GM18502 (cell line): ENCODE results near the gene GRIK4.

Experiments
- ATAC-seq: cut with Tn5 transposase; IDR thresholded peaks from one replicate; pipeline ENCODE4 v1.9.1; 2021; ENCODE audit warnings: mild to moderate bottlenecking; ENCODE audit not compliant: unreplicated experiment, poor library complexity

The GRIK4 gene

GRCh38 chr11:120817158-120817557 lies 305.6 kb downstream of the GRIK4 start:
- no peak for ATAC-seq

DNA sequence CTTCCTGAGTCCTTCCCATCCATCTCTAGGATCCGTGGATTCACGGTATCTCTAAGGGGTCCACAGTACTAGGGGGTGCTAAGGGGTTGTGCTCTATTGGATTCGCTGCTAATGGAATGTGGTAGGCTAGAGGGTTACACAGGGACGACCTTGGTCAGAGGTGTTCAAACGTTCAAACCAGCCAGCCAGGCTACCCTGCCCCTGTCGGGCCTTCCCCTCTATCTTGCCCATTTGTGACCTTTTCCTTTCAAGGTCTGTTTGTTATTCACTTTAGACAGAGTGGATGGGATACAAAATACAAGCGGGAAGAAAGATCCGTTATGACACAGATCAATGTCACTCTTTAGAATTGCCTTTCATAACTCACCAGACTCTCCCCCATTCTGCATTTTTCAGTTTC lies 306.5 kb downstream of the GRIK4 start:
- no peak for ATAC-seq

- no peak for ATAC-seq
These were observed 307.5 kb downstream of the GRIK4 start for GRCh38 chr11:120819003-120819402.

- ATAC-seq = no peak
These were observed 308.2 kb downstream of the GRIK4 start for GRCh38 chr11:120819437-120820365.

DNA sequence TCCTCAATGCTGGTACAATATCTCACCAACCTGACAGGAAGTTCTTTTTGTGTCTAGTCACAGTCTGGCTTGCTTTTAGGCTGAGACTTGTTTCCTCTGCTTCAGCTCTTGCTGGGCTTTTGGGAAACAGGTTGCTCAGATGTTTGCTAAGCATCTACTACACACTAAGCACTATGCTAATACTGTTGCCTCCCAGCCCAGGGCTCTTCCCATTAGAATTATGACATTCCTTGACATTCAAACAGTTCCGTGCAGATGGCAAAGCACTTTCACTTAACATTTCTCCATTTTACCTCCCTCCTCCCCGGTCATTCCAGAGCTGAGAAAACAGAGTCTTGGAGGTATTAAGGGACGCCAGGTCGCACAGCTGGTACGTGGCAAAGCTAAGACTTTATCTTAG lies 311.6 kb downstream of the GRIK4 start:
- no peak for ATAC-seq

DNA sequence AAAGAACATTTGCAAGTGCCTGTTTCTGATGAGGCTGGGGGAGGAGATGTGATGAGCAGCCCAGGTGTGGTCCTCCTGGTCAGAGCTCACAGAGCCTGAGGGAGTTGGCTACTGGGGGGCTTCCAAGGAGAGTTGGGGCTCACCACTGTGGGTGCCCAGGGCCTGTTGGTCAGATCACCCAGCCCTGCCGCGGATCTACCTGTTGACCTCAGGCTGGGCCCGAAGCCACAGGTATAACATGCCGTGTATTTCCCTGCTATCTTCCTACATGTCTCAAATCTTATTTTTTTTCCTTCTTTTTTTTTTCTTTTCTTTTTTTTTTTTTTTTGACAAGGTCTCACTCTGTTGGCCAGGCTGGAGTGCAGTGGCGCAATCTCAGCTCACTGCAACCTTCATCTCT lies 312.7 kb downstream of the GRIK4 start:
- ATAC-seq = no peak

GRCh38 chr11:120827198-120827597 lies 315.6 kb downstream of the GRIK4 start:
- no peak for ATAC-seq

- ATAC-seq = no peak
These were observed 316.3 kb downstream of the GRIK4 start for GRCh38 chr11:120827820-120828219.

DNA sequence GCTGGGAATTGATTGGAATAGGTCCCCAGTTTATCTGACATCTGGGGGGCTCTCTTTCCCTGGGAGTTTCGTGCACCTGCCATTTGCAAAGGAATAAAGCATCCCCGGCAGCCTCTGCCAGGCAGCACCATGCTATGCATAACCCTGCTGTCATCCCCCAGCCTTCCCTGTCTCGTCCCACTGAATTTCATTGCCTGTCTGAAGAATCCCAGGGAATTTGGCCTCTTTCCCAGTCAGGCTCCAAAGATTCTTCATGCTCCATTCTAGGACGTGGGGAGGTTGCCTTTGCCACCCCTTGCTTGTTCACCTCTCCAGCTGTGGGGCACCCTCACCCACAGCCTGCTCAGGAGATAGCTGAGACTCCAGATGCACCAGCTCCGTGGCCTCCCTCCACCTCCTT lies 317.3 kb downstream of the GRIK4 start:
- ATAC-seq = no peak

DNA sequence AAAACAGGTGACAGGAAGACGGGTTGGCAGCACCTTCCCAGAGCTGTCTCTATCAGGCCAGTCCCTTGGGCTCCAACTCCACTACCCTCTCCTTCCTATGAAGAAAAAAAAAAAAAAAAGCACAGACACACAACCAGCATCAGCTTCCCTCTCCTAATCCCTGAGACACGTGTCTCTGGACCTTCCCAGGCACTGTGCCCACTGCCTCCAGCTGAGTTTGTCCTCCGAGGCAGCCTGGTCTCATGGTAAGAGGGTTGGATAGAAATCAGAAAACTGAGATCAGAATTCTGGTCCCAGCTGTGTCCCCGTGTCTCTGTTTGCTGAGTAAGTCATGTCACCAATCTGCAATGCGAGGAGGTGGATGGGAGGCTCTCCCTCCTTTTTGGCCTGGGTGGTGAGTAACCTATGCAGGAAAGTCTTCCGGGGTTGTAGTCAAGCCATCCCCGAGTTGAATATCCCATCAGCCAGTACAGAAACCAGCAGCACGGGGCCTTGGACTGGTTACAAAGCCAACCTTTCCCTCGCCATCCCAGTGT lies 318.6 kb downstream of the GRIK4 start:
- no peak for ATAC-seq

GRCh38 chr11:120832481-120833238 lies 321.1 kb downstream of the GRIK4 start:
- no peak for ATAC-seq

GRCh38 chr11:120834686-120835210 lies 323.2 kb downstream of the GRIK4 start:
- no peak for ATAC-seq

- ATAC-seq = peak; percentile 98
These were observed 324.2 kb downstream of the GRIK4 start for GRCh38 chr11:120835601-120836228.

DNA sequence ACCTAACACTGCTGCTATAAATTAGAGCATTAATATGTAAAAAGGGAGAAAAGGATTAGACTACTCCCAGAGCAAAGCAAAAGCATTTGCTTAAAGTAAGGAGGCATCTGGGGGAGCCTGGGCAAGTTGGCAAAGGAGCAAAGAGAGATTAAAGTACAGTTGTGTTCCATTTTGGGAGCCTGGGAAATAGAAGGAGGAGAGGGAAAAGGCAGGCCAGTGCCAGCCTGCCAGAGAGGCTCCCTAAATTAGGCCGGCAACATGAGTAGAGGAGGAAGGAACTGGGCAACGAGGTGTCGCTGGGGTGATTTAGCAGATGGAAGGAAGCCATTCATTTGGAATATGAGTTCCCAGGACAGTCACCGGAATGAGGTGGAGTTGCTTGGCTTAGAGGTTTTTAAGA lies 326.1 kb downstream of the GRIK4 start:
- no peak for ATAC-seq

GRCh38 chr11:120839201-120839600 lies 327.7 kb downstream of the GRIK4 start:
- ATAC-seq = no peak

DNA sequence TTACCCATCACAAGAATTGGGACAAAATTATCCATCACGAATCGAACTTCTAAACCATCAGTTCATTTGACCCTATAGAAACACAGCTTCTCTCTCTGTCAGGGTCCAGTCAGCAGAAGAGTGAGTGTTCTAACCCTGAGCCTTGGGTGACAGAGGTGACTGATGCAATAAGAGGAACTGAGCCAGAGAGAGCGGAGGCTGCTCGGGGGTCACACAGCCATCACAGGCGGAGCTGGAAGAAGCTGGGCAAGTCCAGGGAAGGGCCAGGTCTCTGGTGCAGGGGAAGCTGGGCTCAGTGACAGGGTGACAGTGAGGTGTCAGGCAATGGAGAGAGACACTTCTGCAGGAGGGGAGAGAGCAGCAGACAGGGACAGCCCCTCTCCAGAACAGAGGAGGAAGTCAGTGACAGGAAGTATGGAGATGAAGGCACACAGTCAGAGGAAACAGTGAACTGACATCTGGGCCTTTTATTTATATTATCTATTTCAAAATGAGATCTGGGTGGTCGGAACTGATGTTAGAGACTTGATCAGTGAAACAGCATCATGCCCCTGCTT lies 328.4 kb downstream of the GRIK4 start:
- ATAC-seq = no peak

DNA sequence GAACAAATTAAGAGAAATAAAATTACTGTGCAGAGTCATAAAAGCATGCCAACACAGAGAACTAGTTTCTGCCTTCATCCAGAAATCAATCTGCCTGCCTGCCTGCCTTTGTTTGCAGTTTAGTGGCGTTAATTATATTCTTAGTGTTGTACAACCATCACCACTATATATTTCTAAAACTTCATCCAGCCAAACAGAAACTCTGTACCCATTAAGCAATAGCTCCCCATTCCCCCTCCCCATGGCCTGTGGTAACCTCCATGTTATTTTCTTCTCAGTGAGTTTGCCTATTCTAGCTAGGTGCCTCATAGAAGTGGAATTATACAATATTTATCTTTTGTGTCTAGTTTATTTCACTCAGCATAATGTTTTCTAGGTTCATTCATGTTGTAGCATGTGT lies 329.1 kb downstream of the GRIK4 start:
- no peak for ATAC-seq

DNA sequence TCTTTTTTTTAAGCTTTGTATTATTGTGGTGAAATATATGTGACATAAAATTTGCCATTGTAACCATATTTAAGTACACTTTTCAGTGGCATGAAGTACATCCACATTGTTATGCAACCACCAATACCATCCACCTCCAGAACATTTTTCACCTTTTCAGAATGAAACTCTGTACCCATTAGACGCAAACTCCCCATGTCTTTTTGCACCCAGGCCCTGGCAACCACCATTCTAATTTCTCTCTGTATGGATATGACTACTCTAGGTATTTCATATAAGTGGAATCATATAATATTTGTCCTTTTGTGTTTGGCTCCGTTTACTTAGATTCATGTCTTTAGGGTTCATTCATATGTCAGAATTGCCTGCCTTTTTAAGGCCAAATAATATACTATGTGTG lies 329.5 kb downstream of the GRIK4 start:
- no peak for ATAC-seq

DNA sequence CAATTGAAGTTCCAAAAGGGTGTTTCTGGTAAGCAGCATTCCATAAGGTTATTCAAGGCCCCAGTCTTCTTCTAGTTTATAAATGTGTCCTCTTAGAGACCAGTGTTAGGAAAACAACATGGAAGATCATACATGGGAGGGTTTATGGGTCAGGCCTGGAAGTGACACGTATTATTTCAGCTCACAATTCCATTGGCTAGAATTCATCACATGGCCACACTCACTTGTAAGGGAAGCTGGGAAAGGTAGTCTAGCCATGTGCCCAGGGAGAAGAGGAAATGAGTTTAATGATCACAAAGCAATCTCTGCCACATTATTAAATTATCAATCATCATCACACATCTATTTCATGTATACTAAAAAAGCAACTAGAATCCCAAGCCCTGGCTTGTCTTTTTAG lies 330.6 kb downstream of the GRIK4 start:
- ATAC-seq = no peak

DNA sequence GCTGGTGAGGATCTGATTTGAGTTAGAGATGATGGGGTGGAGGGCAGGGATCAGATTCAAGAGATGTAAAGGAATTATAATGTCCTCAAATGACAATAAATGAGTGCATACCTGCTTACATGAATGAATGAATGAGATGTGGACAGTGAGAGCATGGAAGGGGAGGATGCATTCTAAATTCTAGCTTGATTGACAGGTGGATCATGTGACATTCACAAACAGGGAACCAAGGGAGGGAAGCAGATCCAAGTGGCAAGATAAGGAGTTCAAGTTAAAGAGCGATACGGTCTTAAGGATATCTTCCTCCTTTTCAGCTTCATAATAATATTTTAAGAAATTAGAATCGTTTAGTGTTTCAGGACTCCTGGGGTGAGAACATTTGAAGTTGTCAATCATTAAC lies 341.9 kb downstream of the GRIK4 start:
- ATAC-seq = no peak
